ENCODE results near the gene KCNJ10. TPM values are rescaled to one million over a fixed set of nuclear protein-coding genes. Genes with fewer than 3 reads are reported as not detected.

The KCNJ10 gene
- total and polyA plus RNA-seq, 5 donors from 2014 or later = not detected

- Mint-ChIP-seq H3K4me3 (no peak overlapping the region), H3K4me1 (peaks cover 0 to 15% (median 0%) of the 10 kb centered on the region in 4 donors), H3K36me3 (no peaks in the 10 kb centered on the region), H3K27me3 (peaks cover 50% of the 10 kb centered on the region), H3K27ac (no peak overlapping the region), H3K9me3 (peaks cover 0 to 4% (median 0%) of the 10 kb centered on the region in 7 donors)
- Histone ChIP-seq H3K27me3 (ENCODE audit: control insufficient read depth, insufficient read depth, low read length) (peaks cover 20% of the 10 kb centered on the region), H3K9me3 (ENCODE audit: control insufficient read depth in 2 of 2, low read length in 2 of 2) (no peaks in the 10 kb centered on the region), H3K36me3 (ENCODE audit: control insufficient read depth, insufficient read depth, low read length) (no peaks in the 10 kb centered on the region), H3K27ac (ENCODE audit: insufficient read depth, low read length, poor library complexity, severe bottlenecking) (no peak overlapping the region), H3K4me3 (ENCODE audit: low read depth, low read length) (no peak overlapping the region), H3K4me1 (ENCODE audit: control insufficient read depth, insufficient read depth, low read length, poor library complexity, severe bottlenecking) (peaks cover 8% of the 10 kb centered on the region)
- DNase-seq = no peak
- no peak for ATAC-seq (ENCODE audit: low read depth in 2 of 2)
These were observed 120.8 kb downstream of the KCNJ10 start for GRCh38 chr1:159949123-159949522.

Other genes with a start within 250 kb of the KCNJ10 start
- gene SLAMF8, start 243.3 kb downstream of the KCNJ10 start, total RNA-seq = not detected
- under 1 TPM in 1 of 4 donors, not detected in 3; 0.72 TPM for gene SLAMF8, start 243.3 kb downstream of the KCNJ10 start, polyA plus RNA-seq
- not detected for gene VSIG8, start 207.5 kb downstream of the KCNJ10 start, total RNA-seq
- not detected for gene VSIG8, start 207.5 kb downstream of the KCNJ10 start, polyA plus RNA-seq
- 7.2 TPM for gene CFAP45, start 170.0 kb downstream of the KCNJ10 start, total RNA-seq
- gene CFAP45, start 170.0 kb downstream of the KCNJ10 start, polyA plus RNA-seq = under 1 TPM in 3 of 4 donors, not detected in 1; 0.40 to 0.52 (median 0.44) TPM
- gene TAGLN2, start 144.7 kb downstream of the KCNJ10 start, total RNA-seq = 503 TPM
- gene TAGLN2, start 144.7 kb downstream of the KCNJ10 start, polyA plus RNA-seq = 1,000 to 10,000 TPM in 2 of 4 donors, 100 to 1,000 TPM in 2; 723 to 1,055 (median 950) TPM
- gene IGSF9, start 124.5 kb downstream of the KCNJ10 start, total RNA-seq = not detected
- gene IGSF9, start 124.5 kb downstream of the KCNJ10 start, polyA plus RNA-seq = under 1 TPM in 1 of 4 donors, not detected in 3; 0.23 TPM
- not detected for gene SLAMF9, start 115.9 kb downstream of the KCNJ10 start, total RNA-seq
- gene SLAMF9, start 115.9 kb downstream of the KCNJ10 start, polyA plus RNA-seq = not detected
- 3.6 TPM for gene PIGM, start 38.2 kb downstream of the KCNJ10 start, total RNA-seq
- gene PIGM, start 38.2 kb downstream of the KCNJ10 start, polyA plus RNA-seq = 1 to 10 TPM; 4.3 to 5.5 (median 4.7) TPM
- not detected for gene KCNJ9, start 11.4 kb upstream of the KCNJ10 start, total RNA-seq
- under 1 TPM in 2 of 4 donors, not detected in 2; 0.05 to 0.25 TPM for gene KCNJ9, start 11.4 kb upstream of the KCNJ10 start, polyA plus RNA-seq
- gene IGSF8, start 28.5 kb upstream of the KCNJ10 start, total RNA-seq = 33.9 TPM
- gene IGSF8, start 28.5 kb upstream of the KCNJ10 start, polyA plus RNA-seq = 10 to 100 TPM; 39.2 to 45.5 (median 43.0) TPM
- not detected for gene ATP1A2, start 45.6 kb upstream of the KCNJ10 start, total RNA-seq
- gene ATP1A2, start 45.6 kb upstream of the KCNJ10 start, polyA plus RNA-seq = not detected
- gene ATP1A4, start 81.4 kb upstream of the KCNJ10 start, total RNA-seq = not detected
- not detected for gene ATP1A4, start 81.4 kb upstream of the KCNJ10 start, polyA plus RNA-seq
- not detected for gene CASQ1, start 120.4 kb upstream of the KCNJ10 start, total RNA-seq
- not detected for gene CASQ1, start 120.4 kb upstream of the KCNJ10 start, polyA plus RNA-seq
- 21.5 TPM for gene PEA15, start 135.2 kb upstream of the KCNJ10 start, total RNA-seq
- 10 to 100 TPM in 1 of 4 donors, 1 to 10 TPM in 3; 7.5 to 10.2 (median 8.3) TPM for gene PEA15, start 135.2 kb upstream of the KCNJ10 start, polyA plus RNA-seq
- 182 TPM for gene DCAF8, start 192.4 kb upstream of the KCNJ10 start, total RNA-seq
- gene DCAF8, start 192.4 kb upstream of the KCNJ10 start, polyA plus RNA-seq = 10 to 100 TPM; 50.3 to 74.1 (median 54.9) TPM
- gene PEX19, start 215.0 kb upstream of the KCNJ10 start, total RNA-seq = 44.4 TPM
- 10 to 100 TPM; 55.6 to 61.5 (median 58.8) TPM for gene PEX19, start 215.0 kb upstream of the KCNJ10 start, polyA plus RNA-seq